GM10847 (cell line): ENCODE results near the gene ZBTB20.

Experiments
- POLR2A ChIP-seq: IDR thresholded peaks from 2 replicates; pipeline ENCODE4 v1.6.1; 2011; ENCODE audit not compliant: insufficient read length; ENCODE audit errors: extremely low read depth

ZBTB20 gene

GRCh38 chr3:114290911-114291901, 855.9 kb downstream of the ZBTB20 start:
- no peak for TF ChIP-seq POLR2A

GRCh38 chr3:114286266-114286665, 860.8 kb downstream of the ZBTB20 start:
- TF ChIP-seq POLR2A, result no peak

GRCh38 chr3:114285648-114286230, 861.3 kb downstream of the ZBTB20 start:
- TF ChIP-seq POLR2A, result no peak

GRCh38 chr3:114284644-114285043, 862.4 kb downstream of the ZBTB20 start:
- TF ChIP-seq POLR2A, result no peak
